ENCODE measurements around the gene EDARADD. TPM values are rescaled to one million over a fixed set of nuclear protein-coding genes. Genes with fewer than 3 reads are reported as not detected.

Gene EDARADD
- total RNA-seq, 1 experiment from 2014 or later, result 35.4 TPM

GRCh38 chr1:236401698-236402097, 7.6 kb downstream of the EDARADD start:
- no peaks in the 10 kb centered on the region for H3K36me3 ChIP-seq (ENCODE audit: control insufficient read depth, insufficient read depth, low read length)
- no peak for TF ChIP-seq TCF7L2 (IDR thresholded peaks at IDR 0.05; ENCODE audit: low read depth, low read length)
- no peak for TF ChIP-seq CTCF (IDR thresholded peaks at IDR 0.05)
- TF ChIP-seq POLR2AphosphoS5 (IDR thresholded peaks at IDR 0.05; ENCODE audit: low read depth, low read length), result no peak
- no peak for TF ChIP-seq SIN3A (IDR thresholded peaks at IDR 0.05; ENCODE audit: borderline replicate concordance, insufficient read depth, low read depth, low read length)
- TF ChIP-seq REST (IDR thresholded peaks at IDR 0.05; ENCODE audit: insufficient read depth in 1 of 2, low read depth in 2 of 2, low read length in 1 of 2), result no peak
- intact Hi-C loops (cut with micrococcal nuclease; ENCODE audit: unreplicated experiment), result no loop called here
- POLR2A ChIA-PET, result no interaction called here
- H3K4me3 ChIP-seq (ENCODE audit: low read depth in 2 of 2, low read length in 2 of 2), result no peak overlapping the region
- ATAC-seq (no peak), DNase-seq (ENCODE audit: low read depth, low spot score) (no peak)
- CTCF ChIA-PET, result no interaction called here
- peaks cover 73% of the 10 kb centered on the region for H3K4me1 ChIP-seq (ENCODE audit: control insufficient read depth, insufficient read depth, low read length)
- peak overlapping the region; percentile 53 for H3K27ac ChIP-seq (ENCODE audit: low read length)
- no peaks in the 10 kb centered on the region for H3K9me3 ChIP-seq (ENCODE audit: control insufficient read depth, insufficient read depth, low read depth, low read length)
- BruUV-seq (replicated peaks), result no TSS peak
- no peaks in the 10 kb centered on the region for H3K27me3 ChIP-seq (ENCODE audit: control insufficient read depth, insufficient read depth, low read length)
- in situ Hi-C loops (cut with HindIII; ENCODE audit: low pct_unique_long_range_greater_than_20kb, low sequenced_read_pairs), result no loop called here

GRCh38 chr1:236403905-236404696, 10.0 kb downstream of the EDARADD start:
- Histone ChIP-seq H3K4me1 (ENCODE audit: control insufficient read depth, insufficient read depth, low read length) (peaks cover 60% of the 10 kb centered on the region), H3K27ac (ENCODE audit: low read length) (peak overlapping the region; percentile 74), H3K9me3 (ENCODE audit: control insufficient read depth, insufficient read depth, low read depth, low read length) (no peaks in the 10 kb centered on the region), H3K27me3 (ENCODE audit: control insufficient read depth, insufficient read depth, low read length) (no peaks in the 10 kb centered on the region), H3K4me3 (ENCODE audit: low read depth in 2 of 2, low read length in 2 of 2) (no peak overlapping the region), H3K36me3 (ENCODE audit: control insufficient read depth, insufficient read depth, low read length) (no peaks in the 10 kb centered on the region; the same call in 1 of the 2 replicates)
- no TSS peak for BruUV-seq (replicated peaks)
- in situ Hi-C loops (cut with HindIII; ENCODE audit: low pct_unique_long_range_greater_than_20kb, low sequenced_read_pairs) (no loop called here), intact Hi-C loops (cut with micrococcal nuclease; ENCODE audit: unreplicated experiment) (no loop called here)
- POLR2A ChIA-PET, result no interaction called here
- ATAC-seq (0 out of 2 replicates have a peak, but pooled peaks have one; percentile 27), DNase-seq (ENCODE audit: low read depth, low spot score) (no peak)
- TF ChIP-seq TCF7L2 (IDR thresholded peaks at IDR 0.05; ENCODE audit: low read depth, low read length) (0 out of 2 replicates have a peak, but pooled peaks have one; percentile 17), SIN3A (IDR thresholded peaks at IDR 0.05; ENCODE audit: borderline replicate concordance, insufficient read depth, low read depth, low read length) (no peak), POLR2AphosphoS5 (IDR thresholded peaks at IDR 0.05; ENCODE audit: low read depth, low read length) (no peak)
- CTCF ChIA-PET, result no interaction called here

- Histone ChIP-seq H3K4me3 (ENCODE audit: low read depth in 2 of 2, low read length in 2 of 2) (no peak overlapping the region), H3K27me3 (ENCODE audit: control insufficient read depth, insufficient read depth, low read length) (no peaks in the 10 kb centered on the region), H3K36me3 (ENCODE audit: control insufficient read depth, insufficient read depth, low read length) (no peaks in the 10 kb centered on the region; the same call in 1 of the 2 replicates), H3K9me3 (ENCODE audit: control insufficient read depth, insufficient read depth, low read depth, low read length) (no peaks in the 10 kb centered on the region), H3K27ac (ENCODE audit: low read length) (peak overlapping the region; percentile 64), H3K4me1 (ENCODE audit: control insufficient read depth, insufficient read depth, low read length) (peaks cover 37% of the 10 kb centered on the region)
- POLR2A ChIA-PET, result interaction anchor here (0.6 kb wide), 1 partner anchor 13 kb away, joined by 3 read pairs; no protein-coding TSS in a partner anchor
- intact Hi-C loops (cut with micrococcal nuclease; ENCODE audit: unreplicated experiment), result no loop called here
- BruUV-seq (replicated peaks), result no TSS peak
- CTCF ChIA-PET, result no interaction called here
- TF ChIP-seq REST (IDR thresholded peaks at IDR 0.05; ENCODE audit: insufficient read depth in 1 of 2, low read depth in 2 of 2, low read length in 1 of 2) (no peak), SIN3A (IDR thresholded peaks at IDR 0.05; ENCODE audit: borderline replicate concordance, insufficient read depth, low read depth, low read length) (no peak), TCF7L2 (IDR thresholded peaks at IDR 0.05; ENCODE audit: low read depth, low read length) (no peak), POLR2AphosphoS5 (IDR thresholded peaks at IDR 0.05; ENCODE audit: low read depth, low read length) (no peak), CTCF (IDR thresholded peaks at IDR 0.05) (no peak)
- ATAC-seq, result no peak
- DNase-seq (ENCODE audit: low read depth, low spot score), result no peak
- in situ Hi-C loops (cut with HindIII; ENCODE audit: low pct_unique_long_range_greater_than_20kb, low sequenced_read_pairs), result no loop called here
Measured at GRCh38 chr1:236407059-236407458, 13.0 kb downstream of the EDARADD start.
